Adipose tissue (tissue), 3 donors: ENCODE results near the gene GPR158. TPM values are rescaled to one million over a fixed set of nuclear protein-coding genes. Genes with fewer than 3 reads are reported as not detected.

Experiments
- H3K27ac ChIP-seq: one replicate; pipeline ENCODE4 v1.5.1; 2013; ENCODE audit warnings: low read depth, low read length
- WGBS, 3 donors: extraction: QIAGEN DNeasy Blood & Tissue Kit; methylation state at CpG; one replicate each; pipeline ENCODE4 v1.1.7; 2013; 5-methylcytosine and 5-hydroxymethylcytosine counted together
- polyA plus RNA-seq, 3 donors: library from polyadenylated mRNA; stranded (reverse); fragments of 200-250 nt; gene quantifications; one replicate each; pipeline ENCODE4 v1.2.3, GENCODE V29; 2013
- donor health status: healthy with polysubstance abuse.
- donor health status: Bipolar disorder and iron deficiency.
- donor health status: healthy.

Gene GPR158
- polyA plus RNA-seq, 3 donors = under 0.01 to 0.19 (median 0.12) TPM

GRCh38 chr10:25455980-25456567 is 281.3 kb downstream of the GPR158 start:
- H3K27ac ChIP-seq = no peak overlapping the region
- 19 to 23% (median 19%) methylated on average over 4 of the region's 4 CpGs for WGBS, 3 donors

GRCh38 chr10:25457552-25457951 is 282.8 kb downstream of the GPR158 start:
- WGBS, 3 donors = 76 to 83% (median 80%) methylated on average over 2 of the region's 2 CpGs
- H3K27ac ChIP-seq = no peak overlapping the region

GRCh38 chr10:25465582-25466372 is 291.0 kb downstream of the GPR158 start:
- H3K27ac ChIP-seq = no peak overlapping the region
- WGBS, 3 donors = 80 to 89% (median 88%) methylated on average over 20 of the region's 20 CpGs

GRCh38 chr10:25467881-25468280 is 293.1 kb downstream of the GPR158 start:
- 54 to 60% (median 55%) methylated on average over 8 of the region's 8 CpGs for WGBS, 3 donors

GRCh38 chr10:25481467-25481866 is 306.7 kb downstream of the GPR158 start:
- 72 to 83% (median 79%) methylated on average over 3 of the region's 3 CpGs for WGBS, 3 donors
- H3K27ac ChIP-seq = no peak overlapping the region

More at GRCh38 chr10:25467881-25468280, 293.1 kb downstream of the GPR158 start:
- H3K27ac ChIP-seq = no peak overlapping the region

GRCh38 chr10:25483999-25484398 is 309.2 kb downstream of the GPR158 start:
- WGBS, 3 donors = 68 to 73% (median 71%) methylated on average over 4 of the region's 4 CpGs
- no peak overlapping the region for H3K27ac ChIP-seq

- WGBS, 3 donors = 70 to 85% (median 82%) methylated on average over 5 of the region's 5 CpGs
- no peak overlapping the region for H3K27ac ChIP-seq
These were observed 312.5 kb downstream of the GPR158 start for GRCh38 chr10:25487266-25487665.

GRCh38 chr10:25492040-25492439 is 317.2 kb downstream of the GPR158 start:
- 70 to 91% (median 88%) methylated on average over 1 of the region's 1 CpG for WGBS, 3 donors
- H3K27ac ChIP-seq = no peak overlapping the region

GRCh38 chr10:25492680-25493079 is 317.9 kb downstream of the GPR158 start:
- no peak overlapping the region for H3K27ac ChIP-seq

GRCh38 chr10:25493122-25493893 is 318.5 kb downstream of the GPR158 start:
- 24 to 40% (median 29%) methylated on average over 4 of the region's 4 CpGs for WGBS, 3 donors

GRCh38 chr10:25497246-25497645 is 322.4 kb downstream of the GPR158 start:
- WGBS, 3 donors = 77 to 84% (median 80%) methylated on average over 3 of the region's 3 CpGs
- H3K27ac ChIP-seq = no peak overlapping the region

More at GRCh38 chr10:25493122-25493893, 318.5 kb downstream of the GPR158 start:
- H3K27ac ChIP-seq = no peak overlapping the region

GRCh38 chr10:25498645-25499044 is 323.8 kb downstream of the GPR158 start:
- no peak overlapping the region for H3K27ac ChIP-seq
- 74 to 77% (median 75%) methylated on average over 5 of the region's 5 CpGs for WGBS, 3 donors

GRCh38 chr10:25501912-25502311 is 327.1 kb downstream of the GPR158 start:
- WGBS, 3 donors = 47 to 56% (median 52%) methylated on average over 4 of the region's 4 CpGs
- H3K27ac ChIP-seq = no peak overlapping the region

- no peak overlapping the region for H3K27ac ChIP-seq
- WGBS, 3 donors = 51 to 64% (median 59%) methylated on average over 1 of the region's 1 CpG
These were observed 327.7 kb downstream of the GPR158 start for GRCh38 chr10:25502453-25502852.

- 72 to 77% (median 75%) methylated on average over 3 of the region's 3 CpGs for WGBS, 3 donors
- no peak overlapping the region for H3K27ac ChIP-seq
These were observed 329.5 kb downstream of the GPR158 start for GRCh38 chr10:25504306-25504705.

- WGBS, 3 donors = 73 to 88% (median 87%) methylated on average over 3 of the region's 3 CpGs
These were observed 330.0 kb downstream of the GPR158 start for GRCh38 chr10:25504838-25505237.

GRCh38 chr10:25505466-25505865 is 330.7 kb downstream of the GPR158 start:
- WGBS, 3 donors = 63 to 79% (median 78%) methylated on average over 3 of the region's 3 CpGs
- no peak overlapping the region for H3K27ac ChIP-seq

More at GRCh38 chr10:25504838-25505237, 330.0 kb downstream of the GPR158 start:
- no peak overlapping the region for H3K27ac ChIP-seq

- H3K27ac ChIP-seq = no peak overlapping the region
- 24 to 51% (median 37%) methylated on average over 2 of the region's 2 CpGs for WGBS, 3 donors
These were observed 332.1 kb downstream of the GPR158 start for GRCh38 chr10:25506821-25507335.
